Pericardium fibroblast (primary cell): ENCODE data around the gene ADGRG2. TPM values are rescaled to one million over a fixed set of nuclear protein-coding genes. Genes with fewer than 3 reads are reported as not detected.

Experiments used
- total RNA-seq: library from RNA; depleted of rRNA; stranded (reverse); fragments of >200 nt; gene quantifications from 2 replicates; pipeline ENCODE4 v1.2.3, GENCODE V29; 2015

Gene ADGRG2
- 0.82 and 1.0 TPM in 2 replicates for total RNA-seq

GRCh38 chrX:19121898-19122640 lies at the start of gene ADGRG2:
ADGRG2 (minus strand) TSS chrX:19122468; CDS start chrX:19068834, 53,634 bp downstream.

GRCh38 chrX:18983666-18984380 lies 138.4 kb downstream of the ADGRG2 start, which contains the start of gene PHKA2:
PHKA2 (minus strand) TSS chrX:18984114; CDS start chrX:18983932, 182 bp downstream.

Other genes with a start within 250 kb of the ADGRG2 start
- gene PHKA2, start 138.4 kb downstream of the ADGRG2 start, total RNA-seq: 11.3 and 11.8 TPM in 2 replicates
- gene PDHA1, start 221.5 kb upstream of the ADGRG2 start, total RNA-seq: 25.3 and 45.5 TPM in 2 replicates